ENCODE measurements around the gene GADD45G.

Gene GADD45G

GRCh38 chr9:89611425-89611824 is 6.6 kb downstream of the GADD45G start:
- FAIRE-seq (no peak), DNase-seq (ENCODE audit: insufficient read length, low spot score) (no peak)
- TF ChIP-seq CTCF (IDR thresholded peaks at IDR 0.05; ENCODE audit: insufficient read depth, missing control alignments) = no peak

GRCh38 chr9:89612566-89613278 is 7.9 kb downstream of the GADD45G start:
- no peak for DNase-seq (ENCODE audit: insufficient read length, low spot score)
- no peak for TF ChIP-seq CTCF (IDR thresholded peaks at IDR 0.05; ENCODE audit: insufficient read depth, missing control alignments)
- FAIRE-seq = no peak

GRCh38 chr9:89613912-89614892 is 9.4 kb downstream of the GADD45G start:
- FAIRE-seq (no peak), DNase-seq (ENCODE audit: insufficient read length, low spot score) (no peak)
- no peak for TF ChIP-seq CTCF (IDR thresholded peaks at IDR 0.05; ENCODE audit: insufficient read depth, missing control alignments)

- DNase-seq (ENCODE audit: insufficient read length, low spot score) (no peak), FAIRE-seq (no peak)
- TF ChIP-seq CTCF (IDR thresholded peaks at IDR 0.05; ENCODE audit: insufficient read depth, missing control alignments) = no peak
Measured at GRCh38 chr9:89615661-89616060, 10.8 kb downstream of the GADD45G start.

- TF ChIP-seq CTCF (IDR thresholded peaks at IDR 0.05; ENCODE audit: insufficient read depth, missing control alignments) = no peak
- no peak for FAIRE-seq
- DNase-seq (ENCODE audit: insufficient read length, low spot score) = no peak
Measured at GRCh38 chr9:89616411-89616810, 11.6 kb downstream of the GADD45G start.

GRCh38 chr9:89617978-89618377 is 13.2 kb downstream of the GADD45G start:
- no peak for DNase-seq (ENCODE audit: insufficient read length, low spot score)
- no peak for TF ChIP-seq CTCF (IDR thresholded peaks at IDR 0.05; ENCODE audit: insufficient read depth, missing control alignments)
- no peak for FAIRE-seq

Data from D721Med (cell line).